HCT116 (cell line): ENCODE data around the gene PNISR. TPM values are rescaled to one million over a fixed set of nuclear protein-coding genes. Genes with fewer than 3 reads are reported as not detected.

Experiments used
- ATAC-seq: fragments of 200-7000 bp; cut with Tn5 transposase; 2 replicates; pipeline ENCODE4 v1.9.1; 2020; ENCODE audit warnings: mild to moderate bottlenecking, moderate library complexity
- BruUV-seq: library from RNA; stranded (reverse); fragments of 400-500 nt; replicated peaks from 2 replicates; lab custom pipeline; 2021; lab: Mats Ljungman, UMichigan
- CTCF ChIA-PET: fragments of 300-600 bp; sonication (Branson Sonifier 250); formaldehyde crosslinking; loops from one replicate; lab custom pipeline; 2021; ENCODE audit warnings: antibody characterized with exemption; lab: Charles Lee
- POLR2A ChIA-PET: fragments of 300-600, 350-600 bp; sonication (Branson Sonifier 250); formaldehyde crosslinking; loops from one replicate; lab custom pipeline; 2021; ENCODE audit warnings: antibody characterized with exemption; lab: Charles Lee
- RAD21 ChIA-PET, 2 experiments: fragments of 300-600 bp; sonication (Branson Sonifier 250); formaldehyde crosslinking; loops; one replicate each; lab custom pipeline; 2023; ENCODE audit warnings: low total read pairs in 2 of 2; ENCODE audit not compliant: uncharacterized antibody in 2 of 2, unreplicated experiment in 2 of 2, low non-redundant PET in 1 of 2; lab: Charles Lee
- DNase-seq: peaks from one replicate; pipeline ENCODE4 v3.0.0-alpha.2; 2010; ENCODE audit warnings: low read depth, low spot score
- H2AFZ ChIP-seq: fragments of 200-600 bp; shearing (Covaris generic), sonication (generic); 2 replicates; pipeline ENCODE4 v1.6.1; 2017; ENCODE audit warnings: low read depth, mixed run types, mixed read lengths, antibody characterized with exemption, low read length; ENCODE audit not compliant: poor library complexity, severe bottlenecking
- H3K27ac ChIP-seq: 2 replicates; pipeline ENCODE4 v1.5.1; 2012; ENCODE audit warnings: low read depth, low read length
- H3K27me3 ChIP-seq: fragments of 200-600 bp; sonication (generic); 2 replicates; pipeline ENCODE4 v1.6.1; 2016; ENCODE audit warnings: mixed run types, low read length, mixed read lengths; ENCODE audit not compliant: insufficient read depth
- H3K36me3 ChIP-seq, 2 experiments: fragments of 200-500 bp in 1 of 2; fragments of 200-600 bp in 1 of 2; sonication (Bioruptor generic) in 1 of 2; sonication (generic) in 1 of 2; 2 replicates each; pipeline versions ENCODE4 v1.5.1 to v1.6.1; 2014 to 2016; ENCODE audit warnings: low read length in 2 of 2, inconsistent platforms in 1 of 2, mixed read lengths in 1 of 2, mixed run types in 1 of 2; ENCODE audit not compliant: insufficient read depth in 2 of 2, control insufficient read depth in 1 of 2
- H3K4me1 ChIP-seq, 2 experiments: fragments of 200-600 bp in 1 of 2; sonication (generic) in 1 of 2; 2 replicates each; pipeline versions ENCODE4 v1.5.1 to v1.6.1; 2012 to 2017; ENCODE audit warnings: low read length in 2 of 2, inconsistent platforms in 1 of 2, mild to moderate bottlenecking in 1 of 2, mixed read lengths in 1 of 2, mixed run types in 1 of 2, moderate library complexity in 1 of 2; ENCODE audit not compliant: insufficient read depth in 2 of 2, control insufficient read depth in 1 of 2
- H3K4me2 ChIP-seq: fragments of 200-600 bp; sonication (generic); 2 replicates; pipeline ENCODE4 v1.6.1; 2017; ENCODE audit warnings: mixed run types, low read length, mixed read lengths
- H3K4me3 ChIP-seq, 2 experiments: fragments of 200-600 bp in 1 of 2; sonication (generic) in 1 of 2; replicated peaks in 1 of 2; 2 replicates each; pipeline ENCODE4 v1.5.1; 2011 to 2016; ENCODE audit warnings: low read length in 2 of 2, control low read depth in 1 of 2, low read depth in 1 of 2, mild to moderate bottlenecking in 1 of 2, mixed read lengths in 1 of 2, mixed run types in 1 of 2
- H3K79me2 ChIP-seq: fragments of 200-600 bp; sonication (generic); 2 replicates; pipeline ENCODE4 v1.6.1; 2017; ENCODE audit warnings: mild to moderate bottlenecking, mixed run types, low read length, moderate library complexity, mixed read lengths; ENCODE audit not compliant: insufficient read depth
- H3K9ac ChIP-seq: fragments of 200-600 bp; sonication (generic); 2 replicates; pipeline ENCODE4 v1.6.1; 2016; ENCODE audit warnings: low read length, mixed read lengths
- H3K9me2 ChIP-seq: fragments of 200-600 bp; sonication (generic), shearing (Covaris generic); 2 replicates; pipeline ENCODE4 v1.6.1; 2017; ENCODE audit warnings: mixed run types, mild to moderate bottlenecking, moderate library complexity; ENCODE audit not compliant: insufficient read depth
- H3K9me3 ChIP-seq, 2 experiments: fragments of 200-500 bp in 1 of 2; fragments of 200-600 bp in 1 of 2; sonication (Bioruptor generic) in 1 of 2; sonication (generic) in 1 of 2; 2 replicates each; pipeline ENCODE4 v1.6.1; 2014 to 2017; ENCODE audit warnings: low read length in 2 of 2, mixed read lengths in 2 of 2, inconsistent platforms in 1 of 2, low read depth in 1 of 2, mild to moderate bottlenecking in 1 of 2, mixed run types in 1 of 2, moderate library complexity in 1 of 2; ENCODE audit not compliant: control insufficient read depth in 1 of 2, insufficient read depth in 1 of 2
- H4K20me1 ChIP-seq: fragments of 200-600 bp; sonication (generic), shearing (Covaris generic); 2 replicates; pipeline ENCODE4 v1.6.1; 2017; ENCODE audit warnings: mixed run types, mild to moderate bottlenecking, moderate library complexity; ENCODE audit not compliant: insufficient read depth
- CBX3 ChIP-seq: IDR thresholded peaks from 2 replicates; pipeline ENCODE4 v1.6.1; 2012; ENCODE audit warnings: low read depth
- CEBPB ChIP-seq: IDR thresholded peaks from 2 replicates; pipeline ENCODE4 v1.6.1; 2012; ENCODE audit warnings: low read depth
- EZH2phosphoT487 ChIP-seq: fragments of 200-600 bp; IDR thresholded peaks from 2 replicates; pipeline ENCODE4 v1.6.1; 2018; ENCODE audit warnings: antibody characterized with exemption, borderline replicate concordance
- FOSL1 ChIP-seq: IDR thresholded peaks from 2 replicates; pipeline ENCODE4 v1.6.1; 2012; ENCODE audit warnings: low read depth
- JUND ChIP-seq: IDR thresholded peaks from 2 replicates; pipeline ENCODE4 v1.6.1; 2012
- POLR2A ChIP-seq: IDR thresholded peaks from 2 replicates; pipeline ENCODE4 v1.7.0; 2011; ENCODE audit warnings: borderline replicate concordance; ENCODE audit not compliant: insufficient read depth, insufficient read length; ENCODE audit errors: extremely low read depth
- RAD21 ChIP-seq: IDR thresholded peaks from 2 replicates; pipeline ENCODE4 v1.6.1; 2012; ENCODE audit warnings: low read depth, mild to moderate bottlenecking
- SIN3A ChIP-seq: IDR thresholded peaks from 2 replicates; pipeline ENCODE4 v1.6.1; 2012; ENCODE audit warnings: low read depth
- SP1 ChIP-seq: IDR thresholded peaks from 2 replicates; pipeline ENCODE4 v1.6.1; 2012; ENCODE audit warnings: low read depth
- TCF7L2 ChIP-seq: IDR thresholded peaks from 2 replicates; pipeline ENCODE4 v1.7.0; 2011; ENCODE audit warnings: borderline replicate concordance, inconsistent platforms; ENCODE audit not compliant: insufficient read depth, insufficient read length; ENCODE audit errors: extremely low read depth
- ZBTB33 ChIP-seq: IDR thresholded peaks from 2 replicates; pipeline ENCODE4 v1.6.1; 2011; ENCODE audit warnings: mild to moderate bottlenecking, low read length, moderate library complexity; ENCODE audit not compliant: insufficient replicate concordance; ENCODE audit errors: extremely low read depth
- ZFX ChIP-seq: fragments of 450-650 bp; IDR thresholded peaks from 2 replicates; pipeline ENCODE4 v1.6.1; 2017
- intact Hi-C: fragments of 100-400 bp; cut with micrococcal nuclease; formaldehyde crosslinking; loops from 2 replicates; pipeline ENCODE4 v1.10.0; 2022
- total RNA-seq: library from RNA; stranded (reverse); gene quantifications from one replicate; pipeline ENCODE4 v1.2.1, GENCODE V29; 2021; ENCODE audit not compliant: unreplicated experiment
- TF ChIP-seq, protein P1 (sequence below): IDR thresholded peaks from 2 replicates; pipeline ENCODE4 v1.6.1; 2012

The PNISR gene
- total RNA-seq, 1 experiment from 2014 or later: 97.1 TPM

GRCh38 chr6:99412065-99412464 lies 13.0 kb downstream of the PNISR start (continued):
- TF ChIP-seq FOSL1: no peak
- TF ChIP-seq ZBTB33: no peak
- TF ChIP-seq EZH2phosphoT487: no peak

- no peaks in the 10 kb centered on the region for H3K9me2 ChIP-seq
- peaks cover 43 to 47% of the 10 kb centered on the region in 2 experiments for H3K36me3 ChIP-seq
- no peak overlapping the region for H2AFZ ChIP-seq
- TF ChIP-seq CBX3 (no peak), SP1 (no peak), FOSL1 (no peak), ZFX (no peak), TCF7L2 (no peak), JUND (no peak), POLR2A (no peak), EZH2phosphoT487 (no peak), CEBPB (no peak), RAD21 (no peak), SIN3A (no peak), ZBTB33 (no peak)
- TF ChIP-seq, protein P1, sequence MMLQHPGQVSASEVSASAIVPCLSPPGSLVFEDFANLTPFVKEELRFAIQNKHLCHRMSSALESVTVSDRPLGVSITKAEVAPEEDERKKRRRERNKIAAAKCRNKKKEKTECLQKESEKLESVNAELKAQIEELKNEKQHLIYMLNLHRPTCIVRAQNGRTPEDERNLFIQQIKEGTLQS: no peak
- H3K4me1 ChIP-seq: no peaks in the 10 kb centered on the region
- DNase-seq (no peak), ATAC-seq (no peak)
- ChIA-PET CTCF (interaction anchor here (1.2 kb wide), 1 partner anchor 75 kb away, joined by 3 read pairs; no protein-coding TSS in a partner anchor), POLR2A (no interaction called here), RAD21 (no interaction called here)
- no peaks in the 10 kb centered on the region for H3K9me3 ChIP-seq
- H3K27me3 ChIP-seq: no peaks in the 10 kb centered on the region
- 0 out of 2 replicates have a peak, but pooled peaks cover 3% of the 10 kb centered on the region for H4K20me1 ChIP-seq
- BruUV-seq: no TSS peak
- peaks cover 74% of the 10 kb centered on the region for H3K79me2 ChIP-seq
- H3K27ac ChIP-seq: no peak overlapping the region
- H3K4me3 ChIP-seq: no peak overlapping the region
- intact Hi-C loops: no loop called here
- H3K4me2 ChIP-seq: no peak overlapping the region
- H3K9ac ChIP-seq: no peak overlapping the region
Measured at GRCh38 chr6:99409672-99410071, 15.4 kb downstream of the PNISR start.
